Neural cell (in vitro differentiated cells): Measurements from ENCODE around the gene PIAS4. TPM values are rescaled to one million over a fixed set of nuclear protein-coding genes. Genes with fewer than 3 reads are reported as not detected.

ENCODE experiments used
- H2AFZ ChIP-seq: fragments of 200-600, 300-800 bp; sonication (generic), shearing (Covaris generic); 2 replicates; pipeline ENCODE4 v1.6.0; 2014; ENCODE audit warnings: low read depth, mild to moderate bottlenecking, antibody characterized with exemption, low read length, moderate library complexity
- H3F3A ChIP-seq: fragments of 200-600 bp; shearing (Covaris generic); 2 replicates; pipeline ENCODE4 v1.6.1; 2016; ENCODE audit warnings: mild to moderate bottlenecking, moderate library complexity, mixed read lengths, antibody characterized with exemption, low read length; ENCODE audit not compliant: insufficient read depth, poor library complexity, severe bottlenecking
- H3K27ac ChIP-seq: fragments of 200-600, 300-800 bp; sonication (generic), shearing (Covaris generic); 2 replicates; pipeline ENCODE4 v1.5.1; 2014; ENCODE audit warnings: mild to moderate bottlenecking, low read length, moderate library complexity
- H3K27me3 ChIP-seq: fragments of 300-800, 200-600 bp; sonication (generic), shearing (Covaris generic); 2 replicates; pipeline ENCODE4 v1.6.0; 2014; ENCODE audit warnings: mild to moderate bottlenecking, low read depth, low read length, moderate library complexity; ENCODE audit not compliant: insufficient read depth
- H3K36me3 ChIP-seq: fragments of 300-800, 200-600 bp; sonication (generic), shearing (Covaris generic); 2 replicates; pipeline ENCODE4 v1.5.1; 2014; ENCODE audit warnings: mild to moderate bottlenecking, antibody characterized with exemption, low read length, moderate library complexity; ENCODE audit not compliant: insufficient read depth
- H3K4me2 ChIP-seq: fragments of 300-800, 200-600 bp; sonication (generic), shearing (Covaris generic); 2 replicates; pipeline ENCODE4 v1.6.0; 2014; ENCODE audit warnings: mild to moderate bottlenecking, low read length
- H3K4me3 ChIP-seq: fragments of 300-800, 200-600 bp; sonication (generic), shearing (Covaris generic); 2 replicates; pipeline ENCODE4 v1.5.1; 2014; ENCODE audit warnings: mild to moderate bottlenecking, low read length, moderate library complexity
- H3K79me2 ChIP-seq: fragments of 200-600 bp; shearing (Covaris generic); replicated peaks from 2 replicates; pipeline ENCODE4 v1.6.0; 2014; ENCODE audit warnings: mild to moderate bottlenecking, low read length, moderate library complexity; ENCODE audit not compliant: insufficient read depth
- H3K9ac ChIP-seq: fragments of 300-800, 200-600 bp; sonication (generic), shearing (Covaris generic); 2 replicates; pipeline ENCODE4 v1.6.1; 2016; ENCODE audit warnings: mild to moderate bottlenecking, low read length, mixed read lengths
- H3K9me2 ChIP-seq: fragments of 200-600 bp; shearing (Covaris generic); 2 replicates; pipeline ENCODE4 v1.6.1; 2016; ENCODE audit warnings: mild to moderate bottlenecking, low read length, mixed read lengths; ENCODE audit not compliant: insufficient read depth
- H3K9me3 ChIP-seq: fragments of 200-600, 300-800 bp; sonication (generic), shearing (Covaris generic); 2 replicates; pipeline ENCODE4 v1.6.1; 2016; ENCODE audit warnings: mild to moderate bottlenecking, mixed run types, low read length, moderate library complexity, mixed read lengths
- H4K20me1 ChIP-seq: fragments of 200-600 bp; shearing (Covaris generic); 2 replicates; pipeline ENCODE4 v1.6.1; 2016; ENCODE audit warnings: mild to moderate bottlenecking, mixed run types; ENCODE audit not compliant: insufficient read depth
- EP300 ChIP-seq: fragments of 450-650 bp; conservative IDR thresholded peaks from 2 replicates; pipeline ENCODE4 v1.6.1; 2014; ENCODE audit warnings: antibody characterized with exemption, mild to moderate bottlenecking, moderate library complexity; ENCODE audit not compliant: poor library complexity, severe bottlenecking
- EZH2 ChIP-seq: fragments of 200-600, 300-800 bp; shearing (Covaris generic), sonication (generic); IDR thresholded peaks from 2 replicates; pipeline ENCODE4 v1.6.1; 2014; ENCODE audit warnings: antibody characterized with exemption, low read length, borderline replicate concordance, mild to moderate bottlenecking; ENCODE audit not compliant: insufficient read depth, poor library complexity, severe bottlenecking
- MXI1 ChIP-seq: fragments of 450-650 bp; conservative IDR thresholded peaks from 2 replicates; pipeline ENCODE4 v1.6.1; 2014; ENCODE audit warnings: antibody characterized with exemption, mild to moderate bottlenecking; ENCODE audit not compliant: poor library complexity, severe bottlenecking
- POLR2AphosphoS5 ChIP-seq: IDR thresholded peaks from 2 replicates; pipeline ENCODE4 v1.6.1; 2012
- RAD21 ChIP-seq: fragments of 450-650 bp; conservative IDR thresholded peaks from 2 replicates; pipeline ENCODE4 v1.6.1; 2014; ENCODE audit warnings: antibody characterized with exemption, mild to moderate bottlenecking, moderate library complexity
- SMC3 ChIP-seq: fragments of 450-650 bp; conservative IDR thresholded peaks from 2 replicates; pipeline ENCODE4 v1.6.1; 2014; ENCODE audit warnings: antibody characterized with exemption, mild to moderate bottlenecking, moderate library complexity; ENCODE audit not compliant: poor library complexity
- TAF1 ChIP-seq: IDR thresholded peaks from 2 replicates; pipeline ENCODE4 v1.6.1; 2012; ENCODE audit warnings: low read depth
- polyA plus RNA-seq: library from polyadenylated mRNA; depleted of rRNA; stranded (reverse); fragments of >200 nt; gene quantifications from 2 replicates; pipeline ENCODE4 v1.2.3, GENCODE V29; 2014
- TF ChIP-seq, protein P1 (sequence below): fragments of 450-650 bp; IDR thresholded peaks from 2 replicates; pipeline ENCODE4 v1.5.1; 2014; ENCODE audit warnings: antibody characterized with exemption, mild to moderate bottlenecking, moderate library complexity; ENCODE audit not compliant: poor library complexity, severe bottlenecking
- TF ChIP-seq, protein P2 (sequence below): IDR thresholded peaks from 2 replicates; pipeline ENCODE4 v1.6.1; 2012; ENCODE audit warnings: borderline replicate concordance

PIAS4 gene
- polyA plus RNA-seq, 1 donor from 2014 or later: 22.3 TPM

GRCh38 chr19:4081441-4082129, 74.0 kb downstream of the PIAS4 start:
- no peaks in the 10 kb centered on the region for H3K27me3 ChIP-seq
- H3K79me2 ChIP-seq: no peaks in the 10 kb centered on the region
- no peak overlapping the region for H3K4me3 ChIP-seq
- no peak overlapping the region for H2AFZ ChIP-seq
- no peaks in the 10 kb centered on the region for H4K20me1 ChIP-seq
- H3K9ac ChIP-seq: no peak overlapping the region
- H3K27ac ChIP-seq: no peak overlapping the region
- no peak overlapping the region for H3K4me2 ChIP-seq
- H3K9me2 ChIP-seq: no peaks in the 10 kb centered on the region
- no peaks in the 10 kb centered on the region for H3K9me3 ChIP-seq
- TF ChIP-seq TAF1 (no peak), EP300 (no peak), POLR2AphosphoS5 (no peak), SMC3 (no peak)
- no peaks in the 10 kb centered on the region for H3K36me3 ChIP-seq
- no peaks in the 10 kb centered on the region for H3F3A ChIP-seq

DNA sequence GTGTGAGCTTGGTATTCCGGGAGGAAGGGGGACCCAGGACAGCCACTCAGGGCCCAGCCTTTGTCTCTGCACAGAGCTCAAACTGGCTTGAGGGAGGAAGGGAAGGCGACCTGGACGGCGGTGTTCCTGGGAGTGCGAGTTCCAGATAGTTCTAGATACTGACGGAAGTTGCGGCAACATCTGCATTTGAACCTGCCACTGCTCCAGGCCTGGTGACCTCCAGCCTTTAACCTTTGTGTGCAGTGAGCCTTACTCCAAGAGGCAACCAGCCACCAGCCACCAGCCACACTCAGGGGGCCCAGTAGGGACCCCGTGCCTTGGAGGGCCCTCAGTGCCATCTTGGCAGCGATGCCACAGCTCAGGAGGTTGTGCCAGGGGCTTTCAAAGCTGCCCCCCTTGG, 74.6 kb downstream of the PIAS4 start:
- Histone ChIP-seq H3K79me2 (no peaks in the 10 kb centered on the region), H2AFZ (no peak overlapping the region), H4K20me1 (no peaks in the 10 kb centered on the region), H3F3A (no peaks in the 10 kb centered on the region), H3K27ac (no peak overlapping the region), H3K4me3 (no peak overlapping the region), H3K9ac (no peak overlapping the region), H3K4me2 (no peak overlapping the region), H3K9me3 (no peaks in the 10 kb centered on the region), H3K9me2 (no peaks in the 10 kb centered on the region), H3K36me3 (no peaks in the 10 kb centered on the region), H3K27me3 (no peaks in the 10 kb centered on the region)
- no peak for TF ChIP-seq SMC3
- TF ChIP-seq POLR2AphosphoS5: no peak
- no peak for TF ChIP-seq EZH2
- TF ChIP-seq TAF1: no peak
- no peak for TF ChIP-seq RAD21
- TF ChIP-seq, protein P1, sequence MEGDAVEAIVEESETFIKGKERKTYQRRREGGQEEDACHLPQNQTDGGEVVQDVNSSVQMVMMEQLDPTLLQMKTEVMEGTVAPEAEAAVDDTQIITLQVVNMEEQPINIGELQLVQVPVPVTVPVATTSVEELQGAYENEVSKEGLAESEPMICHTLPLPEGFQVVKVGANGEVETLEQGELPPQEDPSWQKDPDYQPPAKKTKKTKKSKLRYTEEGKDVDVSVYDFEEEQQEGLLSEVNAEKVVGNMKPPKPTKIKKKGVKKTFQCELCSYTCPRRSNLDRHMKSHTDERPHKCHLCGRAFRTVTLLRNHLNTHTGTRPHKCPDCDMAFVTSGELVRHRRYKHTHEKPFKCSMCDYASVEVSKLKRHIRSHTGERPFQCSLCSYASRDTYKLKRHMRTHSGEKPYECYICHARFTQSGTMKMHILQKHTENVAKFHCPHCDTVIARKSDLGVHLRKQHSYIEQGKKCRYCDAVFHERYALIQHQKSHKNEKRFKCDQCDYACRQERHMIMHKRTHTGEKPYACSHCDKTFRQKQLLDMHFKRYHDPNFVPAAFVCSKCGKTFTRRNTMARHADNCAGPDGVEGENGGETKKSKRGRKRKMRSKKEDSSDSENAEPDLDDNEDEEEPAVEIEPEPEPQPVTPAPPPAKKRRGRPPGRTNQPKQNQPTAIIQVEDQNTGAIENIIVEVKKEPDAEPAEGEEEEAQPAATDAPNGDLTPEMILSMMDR: no peak
- no peak for TF ChIP-seq EP300
- TF ChIP-seq MXI1: no peak
- TF ChIP-seq, protein P2, sequence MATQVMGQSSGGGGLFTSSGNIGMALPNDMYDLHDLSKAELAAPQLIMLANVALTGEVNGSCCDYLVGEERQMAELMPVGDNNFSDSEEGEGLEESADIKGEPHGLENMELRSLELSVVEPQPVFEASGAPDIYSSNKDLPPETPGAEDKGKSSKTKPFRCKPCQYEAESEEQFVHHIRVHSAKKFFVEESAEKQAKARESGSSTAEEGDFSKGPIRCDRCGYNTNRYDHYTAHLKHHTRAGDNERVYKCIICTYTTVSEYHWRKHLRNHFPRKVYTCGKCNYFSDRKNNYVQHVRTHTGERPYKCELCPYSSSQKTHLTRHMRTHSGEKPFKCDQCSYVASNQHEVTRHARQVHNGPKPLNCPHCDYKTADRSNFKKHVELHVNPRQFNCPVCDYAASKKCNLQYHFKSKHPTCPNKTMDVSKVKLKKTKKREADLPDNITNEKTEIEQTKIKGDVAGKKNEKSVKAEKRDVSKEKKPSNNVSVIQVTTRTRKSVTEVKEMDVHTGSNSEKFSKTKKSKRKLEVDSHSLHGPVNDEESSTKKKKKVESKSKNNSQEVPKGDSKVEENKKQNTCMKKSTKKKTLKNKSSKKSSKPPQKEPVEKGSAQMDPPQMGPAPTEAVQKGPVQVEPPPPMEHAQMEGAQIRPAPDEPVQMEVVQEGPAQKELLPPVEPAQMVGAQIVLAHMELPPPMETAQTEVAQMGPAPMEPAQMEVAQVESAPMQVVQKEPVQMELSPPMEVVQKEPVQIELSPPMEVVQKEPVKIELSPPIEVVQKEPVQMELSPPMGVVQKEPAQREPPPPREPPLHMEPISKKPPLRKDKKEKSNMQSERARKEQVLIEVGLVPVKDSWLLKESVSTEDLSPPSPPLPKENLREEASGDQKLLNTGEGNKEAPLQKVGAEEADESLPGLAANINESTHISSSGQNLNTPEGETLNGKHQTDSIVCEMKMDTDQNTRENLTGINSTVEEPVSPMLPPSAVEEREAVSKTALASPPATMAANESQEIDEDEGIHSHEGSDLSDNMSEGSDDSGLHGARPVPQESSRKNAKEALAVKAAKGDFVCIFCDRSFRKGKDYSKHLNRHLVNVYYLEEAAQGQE: no peak
